HG03432 (cell line): ENCODE measurements around the gene ZNF428.
"Not testable (repeated sequence)": the region's sequence is repeated elsewhere in the genome, so short reads cannot be mapped to it uniquely, and the experiment has no call there.

Source experiments
- ATAC-seq: cut with Tn5 transposase; IDR thresholded peaks from one replicate; pipeline ENCODE4 v1.9.1; 2021; ENCODE audit warnings: mild to moderate bottlenecking, moderate library complexity; ENCODE audit not compliant: unreplicated experiment

ZNF428 gene

GRCh38 chr19:43594710-43595604 lies 24.5 kb downstream of the ZNF428 start:
- peak; percentile 28 for ATAC-seq

GRCh38 chr19:43594081-43594697 lies 25.2 kb downstream of the ZNF428 start:
- no peak for ATAC-seq

GRCh38 chr19:43592800-43593350 lies 26.6 kb downstream of the ZNF428 start:
- no peak for ATAC-seq

GRCh38 chr19:43591904-43592772 lies 27.3 kb downstream of the ZNF428 start:
- ATAC-seq: no peak

GRCh38 chr19:43589678-43590077 lies 29.8 kb downstream of the ZNF428 start:
- no peak for ATAC-seq

GRCh38 chr19:43589277-43589676 lies 30.2 kb downstream of the ZNF428 start:
- ATAC-seq: no peak

GRCh38 chr19:43587029-43587428 lies 32.4 kb downstream of the ZNF428 start:
- ATAC-seq: not testable (repeated sequence)

- no peak for ATAC-seq
Observed at GRCh38 chr19:43586346-43586745, 33.1 kb downstream of the ZNF428 start.

- no peak for ATAC-seq
Observed at GRCh38 chr19:43584484-43584883, 34.9 kb downstream of the ZNF428 start.

- ATAC-seq: no peak
Observed at GRCh38 chr19:43582495-43582894, 36.9 kb downstream of the ZNF428 start.

GRCh38 chr19:43581467-43581866 lies 38.0 kb downstream of the ZNF428 start:
- ATAC-seq: no peak

GRCh38 chr19:43578787-43579186 lies 40.6 kb downstream of the ZNF428 start:
- no peak for ATAC-seq

- no peak for ATAC-seq
Observed at GRCh38 chr19:43575955-43576878, 43.2 kb downstream of the ZNF428 start.

GRCh38 chr19:43575156-43575950 lies 44.1 kb downstream of the ZNF428 start, which contains the start of the genes PINLYP and XRCC1:
PINLYP (plus strand) TSS chr19:43575801; CDS start chr19:43577192, 1,391 bp downstream.
XRCC1 (minus strand) TSS chr19:43575527; CDS start chr19:43575458, 69 bp downstream.
- ATAC-seq: peak; percentile 95

GRCh38 chr19:43574424-43575155 lies 44.8 kb downstream of the ZNF428 start:
- no peak for ATAC-seq

- no peak for ATAC-seq
Observed at GRCh38 chr19:43572171-43572588, 47.2 kb downstream of the ZNF428 start.

GRCh38 chr19:43570174-43570791 lies 49.1 kb downstream of the ZNF428 start:
- no peak for ATAC-seq

GRCh38 chr19:43569657-43570056 lies 49.8 kb downstream of the ZNF428 start:
- no peak for ATAC-seq
